HT1080 (cell line): ENCODE results near the gene RAB11FIP3. TPM values are rescaled to one million over a fixed set of nuclear protein-coding genes. Genes with fewer than 3 reads are reported as not detected.

Experiments used
- DNase-seq: peaks from one replicate; pipeline ENCODE4 v3.0.0-alpha.2; 2015; ENCODE audit warnings: low read depth
- total RNA-seq: library from RNA; depleted of rRNA; stranded (reverse); fragments of >200 nt; shearing (Covaris generic); gene quantifications from 2 replicates; pipeline ENCODE4 v1.2.3, GENCODE V29; 2014

The RAB11FIP3 gene
- total RNA-seq, 1 experiment from 2014 or later: 27.9 TPM

GRCh38 chr16:515939-516226, 90.4 kb downstream of the RAB11FIP3 start:
- DNase-seq: no peak

GRCh38 chr16:516301-516700, 90.9 kb downstream of the RAB11FIP3 start:
- DNase-seq: no peak

- DNase-seq: no peak
Measured at GRCh38 chr16:518858-519257, 93.4 kb downstream of the RAB11FIP3 start.

GRCh38 chr16:519425-519824, 94.0 kb downstream of the RAB11FIP3 start:
- no peak for DNase-seq

- no peak for DNase-seq
Measured at GRCh38 chr16:519841-520687, 94.6 kb downstream of the RAB11FIP3 start.

- DNase-seq: no peak
Measured at GRCh38 chr16:520847-521246, 95.4 kb downstream of the RAB11FIP3 start.

- no peak for DNase-seq
Measured at GRCh38 chr16:521381-522210, 96.1 kb downstream of the RAB11FIP3 start.

- DNase-seq: no peak
Measured at GRCh38 chr16:522320-523096, 97.1 kb downstream of the RAB11FIP3 start.

GRCh38 chr16:523097-523741, 97.8 kb downstream of the RAB11FIP3 start:
- no peak for DNase-seq

- DNase-seq: no peak
Measured at GRCh38 chr16:524274-525040, 99.0 kb downstream of the RAB11FIP3 start.

- no peak for DNase-seq
Measured at GRCh38 chr16:525123-525519, 99.7 kb downstream of the RAB11FIP3 start.

GRCh38 chr16:525520-526180, 100.2 kb downstream of the RAB11FIP3 start:
- DNase-seq: peak; percentile 94

GRCh38 chr16:526181-527014, 100.9 kb downstream of the RAB11FIP3 start:
- DNase-seq: peak; percentile 22

GRCh38 chr16:527015-527903, 101.8 kb downstream of the RAB11FIP3 start, which contains the start of gene CAPN15:
CAPN15 (plus strand) TSS chr16:527712; CDS start chr16:546839, 19,127 bp downstream.
- DNase-seq: peak; percentile 87

- DNase-seq: peak; percentile 82
Measured at GRCh38 chr16:528111-529011, 102.9 kb downstream of the RAB11FIP3 start.

GRCh38 chr16:529012-529575, 103.6 kb downstream of the RAB11FIP3 start:
- DNase-seq: no peak
